Stomach (tissue), 4 donors: ENCODE results near the gene PCDH9.

Experiments
- CTCF ChIP-seq, 7 experiments: fragments of 450-650 bp in 4 of 7; fragments of 200-600 bp in 3 of 7; sonication (generic) in 3 of 7; IDR thresholded peaks; one replicate each; pipeline ENCODE4 v1.5.1; 2016 to 2019; ENCODE audit warnings: antibody characterized with exemption in 7 of 7, control low read depth in 2 of 7, mild to moderate bottlenecking in 1 of 7
- EP300 ChIP-seq: sonication (generic); formaldehyde crosslinking; IDR thresholded peaks from one replicate; pipeline ENCODE4 v1.6.1; 2017; ENCODE audit warnings: antibody characterized with exemption
- POLR2A ChIP-seq, 4 donors: fragments of 450-650 bp; IDR thresholded peaks; one replicate each; pipeline ENCODE4 v1.6.1; 2016; ENCODE audit warnings: antibody characterized with exemption in 4 of 4, control low read depth in 2 of 4, mild to moderate bottlenecking in 1 of 4, moderate library complexity in 1 of 4

GRCh38 chr13:67078062-67078461 lies 152.1 kb downstream of the PCDH9 start:
- no peak for TF ChIP-seq EP300
- TF ChIP-seq CTCF (IDR thresholded peaks at IDR 0.05): no peak
- TF ChIP-seq POLR2A (IDR thresholded peaks at IDR 0.05): no peak
